HG03432 (cell line): ENCODE measurements around the gene UBE2O.

Experiments used
- ATAC-seq: cut with Tn5 transposase; IDR thresholded peaks from one replicate; pipeline ENCODE4 v1.9.1; 2021; ENCODE audit warnings: mild to moderate bottlenecking, moderate library complexity; ENCODE audit not compliant: unreplicated experiment

The UBE2O gene

GRCh38 chr17:76419576-76420260 lies 33.2 kb downstream of the UBE2O start:
- no peak for ATAC-seq

GRCh38 chr17:76417499-76418143 lies 35.3 kb downstream of the UBE2O start:
- ATAC-seq, result no peak

- ATAC-seq, result no peak
Measured at GRCh38 chr17:76416899-76417298, 36.1 kb downstream of the UBE2O start.

- ATAC-seq, result no peak
Measured at GRCh38 chr17:76416457-76416856, 36.5 kb downstream of the UBE2O start.

- no peak for ATAC-seq
Measured at GRCh38 chr17:76415786-76416185, 37.2 kb downstream of the UBE2O start.

GRCh38 chr17:76414334-76415295 lies 38.3 kb downstream of the UBE2O start:
- no peak for ATAC-seq

- no peak for ATAC-seq
Measured at GRCh38 chr17:76411247-76411646, 41.7 kb downstream of the UBE2O start.

GRCh38 chr17:76410328-76410965 lies 42.5 kb downstream of the UBE2O start:
- no peak for ATAC-seq

GRCh38 chr17:76408037-76408849 lies 44.7 kb downstream of the UBE2O start:
- ATAC-seq, result no peak

GRCh38 chr17:76407509-76407908 lies 45.4 kb downstream of the UBE2O start:
- no peak for ATAC-seq

- ATAC-seq, result no peak
Measured at GRCh38 chr17:76405967-76406647, 46.8 kb downstream of the UBE2O start.

GRCh38 chr17:76405607-76405966 lies 47.4 kb downstream of the UBE2O start:
- ATAC-seq, result no peak

- ATAC-seq, result no peak
Measured at GRCh38 chr17:76404976-76405563, 47.9 kb downstream of the UBE2O start.

- ATAC-seq, result no peak
Measured at GRCh38 chr17:76404256-76404655, 48.7 kb downstream of the UBE2O start.

- ATAC-seq, result no peak
Measured at GRCh38 chr17:76402711-76403110, 50.2 kb downstream of the UBE2O start.

GRCh38 chr17:76399175-76400172 lies 53.5 kb downstream of the UBE2O start:
- ATAC-seq, result no peak

GRCh38 chr17:76398523-76399174 lies 54.3 kb downstream of the UBE2O start:
- no peak for ATAC-seq
